ENCODE results near the gene MTUS2. TPM values are rescaled to one million over a fixed set of nuclear protein-coding genes. Genes with fewer than 3 reads are reported as not detected.

MTUS2 gene
- total RNA-seq, 2 donors from 2014 or later = 4.0 to 5.4 TPM

DNA sequence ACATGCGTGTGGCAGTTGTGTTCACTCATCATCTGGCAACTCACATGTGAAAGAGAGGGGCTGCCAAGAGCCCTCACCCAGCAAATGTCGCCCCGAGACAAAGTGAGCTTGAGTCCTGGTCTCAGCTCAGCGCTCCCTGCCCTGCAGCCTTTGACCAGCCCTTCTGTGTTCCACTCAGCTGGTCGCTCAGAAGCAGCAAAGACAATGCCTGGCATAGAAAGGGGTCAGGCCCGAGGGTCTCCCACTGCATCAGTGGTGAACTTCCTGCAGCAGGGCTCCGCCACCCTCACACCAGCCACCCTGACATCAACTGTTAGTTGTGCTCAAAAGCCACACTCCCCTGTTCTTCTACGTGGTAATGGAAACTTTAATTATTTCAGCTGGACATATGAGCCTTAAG lies 707.4 kb downstream of the MTUS2 start:
- TF ChIP-seq POLR2A (IDR thresholded peaks at IDR 0.05) = no peak
- TF ChIP-seq, protein P1, sequence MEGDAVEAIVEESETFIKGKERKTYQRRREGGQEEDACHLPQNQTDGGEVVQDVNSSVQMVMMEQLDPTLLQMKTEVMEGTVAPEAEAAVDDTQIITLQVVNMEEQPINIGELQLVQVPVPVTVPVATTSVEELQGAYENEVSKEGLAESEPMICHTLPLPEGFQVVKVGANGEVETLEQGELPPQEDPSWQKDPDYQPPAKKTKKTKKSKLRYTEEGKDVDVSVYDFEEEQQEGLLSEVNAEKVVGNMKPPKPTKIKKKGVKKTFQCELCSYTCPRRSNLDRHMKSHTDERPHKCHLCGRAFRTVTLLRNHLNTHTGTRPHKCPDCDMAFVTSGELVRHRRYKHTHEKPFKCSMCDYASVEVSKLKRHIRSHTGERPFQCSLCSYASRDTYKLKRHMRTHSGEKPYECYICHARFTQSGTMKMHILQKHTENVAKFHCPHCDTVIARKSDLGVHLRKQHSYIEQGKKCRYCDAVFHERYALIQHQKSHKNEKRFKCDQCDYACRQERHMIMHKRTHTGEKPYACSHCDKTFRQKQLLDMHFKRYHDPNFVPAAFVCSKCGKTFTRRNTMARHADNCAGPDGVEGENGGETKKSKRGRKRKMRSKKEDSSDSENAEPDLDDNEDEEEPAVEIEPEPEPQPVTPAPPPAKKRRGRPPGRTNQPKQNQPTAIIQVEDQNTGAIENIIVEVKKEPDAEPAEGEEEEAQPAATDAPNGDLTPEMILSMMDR (IDR thresholded peaks at IDR 0.05) = no peak
- H3K9me3 ChIP-seq = no peaks in the 10 kb centered on the region
- H3K27me3 ChIP-seq = no peaks in the 10 kb centered on the region
- no peak for DNase-seq
- H3K27ac ChIP-seq = no peak overlapping the region
- no peak for ATAC-seq
- H3K4me3 ChIP-seq = no peak overlapping the region
- intact Hi-C loops (cut with DNase I) = no loop called here
- whole genome bisulfite sequencing, 2 donors = 90 to 99% methylated on average over 8 of the region's 8 CpGs
- H3K4me1 ChIP-seq = no peaks in the 10 kb centered on the region
- H3K36me3 ChIP-seq (replicated peaks in 1 of 2; ENCODE audit: insufficient read depth in 1 of 2, low read depth in 2 of 2) = peaks cover 0 to 9% of the 10 kb centered on the region in 2 donors

GRCh38 chr13:29527916-29528315 lies 707.8 kb downstream of the MTUS2 start:
- peaks cover 0 to 9% of the 10 kb centered on the region in 2 donors for H3K36me3 ChIP-seq (replicated peaks in 1 of 2; ENCODE audit: insufficient read depth in 1 of 2, low read depth in 2 of 2)
- no peak overlapping the region for H3K4me3 ChIP-seq
- intact Hi-C loops (cut with DNase I) = no loop called here
- no peak for TF ChIP-seq POLR2A (IDR thresholded peaks at IDR 0.05)
- TF ChIP-seq, protein P1 (IDR thresholded peaks at IDR 0.05) = no peak
- DNase-seq (no peak), ATAC-seq (no peak)
- H3K27me3 ChIP-seq = no peaks in the 10 kb centered on the region
- WGBS, 2 donors = 94 to 97% methylated on average over 5 of the region's 5 CpGs
- no peaks in the 10 kb centered on the region for H3K9me3 ChIP-seq
- H3K27ac ChIP-seq = no peak overlapping the region
- H3K4me1 ChIP-seq = no peaks in the 10 kb centered on the region

- H3K36me3 ChIP-seq (replicated peaks in 1 of 2; ENCODE audit: insufficient read depth in 1 of 2, low read depth in 2 of 2) = peaks cover 0 to 5% of the 10 kb centered on the region in 2 donors
- WGBS, 2 donors = 89 to 90% methylated on average over 5 of the region's 5 CpGs
- H3K4me1 ChIP-seq = no peaks in the 10 kb centered on the region
- no peak overlapping the region for H3K4me3 ChIP-seq
- ATAC-seq = no peak
- intact Hi-C loops (cut with DNase I) = no loop called here
- H3K27me3 ChIP-seq = no peaks in the 10 kb centered on the region
- no peak overlapping the region for H3K27ac ChIP-seq
- TF ChIP-seq, protein P1 (IDR thresholded peaks at IDR 0.05) = no peak
- TF ChIP-seq POLR2A (IDR thresholded peaks at IDR 0.05) = no peak
- H3K9me3 ChIP-seq = no peaks in the 10 kb centered on the region
- DNase-seq = no peak
Observed at GRCh38 chr13:29529754-29530153, 709.6 kb downstream of the MTUS2 start.

GRCh38 chr13:29530901-29531300 lies 710.8 kb downstream of the MTUS2 start:
- 84 to 95% methylated on average over 5 of the region's 5 CpGs for WGBS, 2 donors
- DNase-seq (no peak), ATAC-seq (no peak)
- H3K36me3 ChIP-seq (replicated peaks in 1 of 2; ENCODE audit: insufficient read depth in 1 of 2, low read depth in 2 of 2) = peaks cover 0 to 8% of the 10 kb centered on the region in 2 donors
- intact Hi-C loops (cut with DNase I) = no loop called here
- no peak overlapping the region for H3K4me3 ChIP-seq
- no peaks in the 10 kb centered on the region for H3K4me1 ChIP-seq
- no peak overlapping the region for H3K27ac ChIP-seq
- TF ChIP-seq, protein P1 (IDR thresholded peaks at IDR 0.05) = no peak
- no peak for TF ChIP-seq POLR2A (IDR thresholded peaks at IDR 0.05)
- no peaks in the 10 kb centered on the region for H3K27me3 ChIP-seq
- H3K9me3 ChIP-seq = no peaks in the 10 kb centered on the region

DNA sequence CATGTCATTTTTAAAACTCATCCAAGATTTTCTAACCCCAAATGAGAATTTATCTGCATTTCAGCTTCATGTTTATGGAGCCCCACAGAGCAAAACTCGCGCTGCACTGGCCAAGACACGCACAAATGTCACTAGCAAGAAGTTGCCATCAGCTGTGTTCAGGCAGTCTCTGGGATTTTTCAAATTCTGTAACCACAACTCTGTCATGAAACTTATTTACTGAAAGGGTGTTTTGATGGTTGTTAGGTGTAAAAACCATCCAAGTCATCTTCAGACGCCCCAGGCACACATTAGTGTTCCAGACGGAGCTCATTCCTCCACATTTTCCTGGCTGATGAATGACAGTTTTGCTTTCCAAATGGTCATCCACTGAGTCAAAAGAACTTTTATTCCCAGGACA lies 712.0 kb downstream of the MTUS2 start:
- H3K27me3 ChIP-seq = no peaks in the 10 kb centered on the region
- no peak for ATAC-seq
- no peaks in the 10 kb centered on the region for H3K4me1 ChIP-seq
- peaks cover 0 to 8% of the 10 kb centered on the region in 2 donors for H3K36me3 ChIP-seq (replicated peaks in 1 of 2; ENCODE audit: insufficient read depth in 1 of 2, low read depth in 2 of 2)
- no peak for TF ChIP-seq POLR2A (IDR thresholded peaks at IDR 0.05)
- TF ChIP-seq, protein P1 (IDR thresholded peaks at IDR 0.05) = no peak
- H3K4me3 ChIP-seq = no peak overlapping the region
- no peaks in the 10 kb centered on the region for H3K9me3 ChIP-seq
- H3K27ac ChIP-seq = no peak overlapping the region
- intact Hi-C loops (cut with DNase I) = no loop called here
- no peak for DNase-seq
- 84 to 91% methylated on average over 5 of the region's 5 CpGs for WGBS, 2 donors

Data from body of pancreas (tissue), 4 donors.